ENCODE results near the gene MTMR3. TPM values are rescaled to one million over a fixed set of nuclear protein-coding genes. Genes with fewer than 3 reads are reported as not detected.

The MTMR3 gene
- total RNA-seq, 6 donors from 2014 or later: 50.3 to 117 (median 70.9) TPM

GRCh38 chr22:30026756-30027155 lies 143.8 kb downstream of the MTMR3 start:
- H3K9me3 ChIP-seq: no peaks in the 10 kb centered on the region
- WGBS, 2 donors: 67 to 81% methylated on average over 2 of the region's 2 CpGs
- ATAC-seq (ENCODE audit: low FRiP score in 2 of 2) (no peak), DNase-seq (no peak)
- TF ChIP-seq POLR2A (IDR thresholded peaks at IDR 0.05) (no peak), CTCF (IDR thresholded peaks at IDR 0.05) (no peak), EP300 (IDR thresholded peaks at IDR 0.05) (no peak), POLR2AphosphoS5 (IDR thresholded peaks at IDR 0.05) (no peak)
- no peaks in the 10 kb centered on the region for H3K27me3 ChIP-seq
- H3K36me3 ChIP-seq: peaks cover 3 to 80% (median 57%) of the 10 kb centered on the region in 4 donors
- H3K4me3 ChIP-seq: no peak overlapping the region
- H3K27ac ChIP-seq: peak overlapping the region; percentile 19 to 55 (median 45)
- peaks cover 5 to 24% (median 17%) of the 10 kb centered on the region in 4 donors for H3K4me1 ChIP-seq

- WGBS, 2 donors: 41 to 47% methylated on average over 3 to 4 of the region's 4 CpGs
- no peak overlapping the region for H3K4me3 ChIP-seq
- peaks cover 3 to 76% (median 54%) of the 10 kb centered on the region in 4 donors for H3K36me3 ChIP-seq
- H3K27ac ChIP-seq: peak overlapping the region; percentile 19 to 55 (median 45)
- peaks cover 5 to 24% (median 17%) of the 10 kb centered on the region in 4 donors for H3K4me1 ChIP-seq
- ATAC-seq (ENCODE audit: low FRiP score in 2 of 2) (peak; percentile 16 to 61), DNase-seq (peak in 1 of 2 donors; percentile 60)
- TF ChIP-seq CTCF (IDR thresholded peaks at IDR 0.05) (no peak), POLR2AphosphoS5 (IDR thresholded peaks at IDR 0.05) (no peak), EP300 (IDR thresholded peaks at IDR 0.05) (no peak), POLR2A (IDR thresholded peaks at IDR 0.05) (no peak)
- H3K27me3 ChIP-seq: no peaks in the 10 kb centered on the region
- H3K9me3 ChIP-seq: no peaks in the 10 kb centered on the region
Observed at GRCh38 chr22:30027169-30027568, 144.2 kb downstream of the MTMR3 start.

GRCh38 chr22:30027791-30028190 lies 144.8 kb downstream of the MTMR3 start:
- 54 to 64% methylated on average over 4 of the region's 4 CpGs for WGBS, 2 donors
- Histone ChIP-seq H3K4me3 (no peak overlapping the region), H3K36me3 (peaks cover 0 to 70% (median 47%) of the 10 kb centered on the region in 4 donors), H3K27ac (peak overlapping the region in 2 of 4 donors; percentile 8 to 52), H3K4me1 (peaks cover 5 to 24% (median 17%) of the 10 kb centered on the region in 4 donors), H3K27me3 (no peaks in the 10 kb centered on the region), H3K9me3 (no peaks in the 10 kb centered on the region)
- TF ChIP-seq POLR2A (IDR thresholded peaks at IDR 0.05) (no peak), CTCF (IDR thresholded peaks at IDR 0.05) (no peak), POLR2AphosphoS5 (IDR thresholded peaks at IDR 0.05) (no peak), EP300 (IDR thresholded peaks at IDR 0.05) (no peak)
- DNase-seq: no peak
- ATAC-seq (ENCODE audit: low FRiP score in 2 of 2): no peak

- Histone ChIP-seq H3K27ac (peak overlapping the region in 2 of 4 donors; percentile 1 to 52), H3K4me1 (peaks cover 5 to 24% (median 17%) of the 10 kb centered on the region in 4 donors), H3K27me3 (no peaks in the 10 kb centered on the region), H3K4me3 (no peak overlapping the region), H3K36me3 (peaks cover 0 to 60% (median 39%) of the 10 kb centered on the region in 4 donors), H3K9me3 (no peaks in the 10 kb centered on the region)
- TF ChIP-seq POLR2AphosphoS5 (IDR thresholded peaks at IDR 0.05) (no peak), CTCF (IDR thresholded peaks at IDR 0.05) (no peak), EP300 (IDR thresholded peaks at IDR 0.05) (no peak), POLR2A (IDR thresholded peaks at IDR 0.05) (no peak)
- no peak for ATAC-seq (ENCODE audit: low FRiP score in 2 of 2)
- WGBS, 2 donors: 83 to 90% methylated on average over 6 of the region's 6 CpGs
- DNase-seq: no peak
Observed at GRCh38 chr22:30028731-30029130, 145.8 kb downstream of the MTMR3 start.

GRCh38 chr22:30029512-30029911 lies 146.5 kb downstream of the MTMR3 start:
- Histone ChIP-seq H3K4me1 (peaks cover 5 to 24% (median 16%) of the 10 kb centered on the region in 4 donors), H3K27me3 (no peaks in the 10 kb centered on the region), H3K9me3 (no peaks in the 10 kb centered on the region), H3K4me3 (no peak overlapping the region), H3K27ac (no peak overlapping the region), H3K36me3 (peaks cover 0 to 53% (median 32%) of the 10 kb centered on the region in 4 donors)
- no peak for DNase-seq
- TF ChIP-seq POLR2AphosphoS5 (IDR thresholded peaks at IDR 0.05) (no peak), EP300 (IDR thresholded peaks at IDR 0.05) (no peak), CTCF (IDR thresholded peaks at IDR 0.05) (no peak), POLR2A (IDR thresholded peaks at IDR 0.05) (no peak)
- ATAC-seq (ENCODE audit: low FRiP score in 2 of 2): no peak
